NOMO-1 (cell line): Measurements from ENCODE around the gene INPP5F.
A peak's percentile ranks its signal among the peaks of the same experiment; 100 is the strongest.
"Not testable (repeated sequence)": the region's sequence is repeated elsewhere in the genome, so short reads cannot be mapped to it uniquely, and the experiment has no call there.

ENCODE experiments used
- DNase-seq, 2 experiments: peaks; one replicate each; lab custom pipeline; 2025; ENCODE audit not compliant: unreplicated experiment in 2 of 2; lab: John Stamatoyannopoulos, UW

Gene INPP5F

GRCh38 chr10:119775529-119775928 lies 49.7 kb downstream of the INPP5F start:
- DNase-seq: no peak

- no peak for DNase-seq
Observed at GRCh38 chr10:119776536-119776935, 50.7 kb downstream of the INPP5F start.

- DNase-seq: no peak
Observed at GRCh38 chr10:119777686-119778085, 51.8 kb downstream of the INPP5F start.

- no peak for DNase-seq
Observed at GRCh38 chr10:119778776-119779445, 53.1 kb downstream of the INPP5F start.

- DNase-seq: no peak
Observed at GRCh38 chr10:119780879-119781480, 55.1 kb downstream of the INPP5F start.

GRCh38 chr10:119781498-119781897 lies 55.6 kb downstream of the INPP5F start:
- no peak for DNase-seq

- DNase-seq: no peak
Observed at GRCh38 chr10:119782981-119783664, 57.3 kb downstream of the INPP5F start.

GRCh38 chr10:119783665-119784027 lies 57.8 kb downstream of the INPP5F start:
- DNase-seq: peak; percentile 15 to 75

- peak; percentile 81 to 97 for DNase-seq
Observed at GRCh38 chr10:119784340-119785067, 58.7 kb downstream of the INPP5F start.

GRCh38 chr10:119786117-119786769 lies 60.4 kb downstream of the INPP5F start:
- DNase-seq: peak; percentile 92 to 95

GRCh38 chr10:119795101-119795500 lies 69.3 kb downstream of the INPP5F start:
- not testable (repeated sequence) for DNase-seq

- DNase-seq: no peak
Observed at GRCh38 chr10:119796039-119796438, 70.2 kb downstream of the INPP5F start.

- no peak for DNase-seq
Observed at GRCh38 chr10:119801176-119801575, 75.3 kb downstream of the INPP5F start.

GRCh38 chr10:119801998-119802538 lies 76.2 kb downstream of the INPP5F start:
- no peak for DNase-seq

- no peak for DNase-seq
Observed at GRCh38 chr10:119803264-119803663, 77.4 kb downstream of the INPP5F start.

- no peak for DNase-seq
Observed at GRCh38 chr10:119805702-119806230, 79.9 kb downstream of the INPP5F start.

- DNase-seq: no peak
Observed at GRCh38 chr10:119806334-119807130, 80.7 kb downstream of the INPP5F start.

GRCh38 chr10:119807960-119808697 lies 82.3 kb downstream of the INPP5F start:
- DNase-seq: peak; percentile 21 to 64

- no peak for DNase-seq
Observed at GRCh38 chr10:119811122-119811521, 85.3 kb downstream of the INPP5F start.
